ENCODE data around the gene TSHZ2. TPM values are rescaled to one million over a fixed set of nuclear protein-coding genes. Genes with fewer than 3 reads are reported as not detected.
A peak's percentile ranks its signal among the peaks of the same experiment; 100 is the strongest.

Gene TSHZ2
- total and polyA plus RNA-seq, 4 donors = 0.93 to 8.8 (median 3.8) TPM

DNA sequence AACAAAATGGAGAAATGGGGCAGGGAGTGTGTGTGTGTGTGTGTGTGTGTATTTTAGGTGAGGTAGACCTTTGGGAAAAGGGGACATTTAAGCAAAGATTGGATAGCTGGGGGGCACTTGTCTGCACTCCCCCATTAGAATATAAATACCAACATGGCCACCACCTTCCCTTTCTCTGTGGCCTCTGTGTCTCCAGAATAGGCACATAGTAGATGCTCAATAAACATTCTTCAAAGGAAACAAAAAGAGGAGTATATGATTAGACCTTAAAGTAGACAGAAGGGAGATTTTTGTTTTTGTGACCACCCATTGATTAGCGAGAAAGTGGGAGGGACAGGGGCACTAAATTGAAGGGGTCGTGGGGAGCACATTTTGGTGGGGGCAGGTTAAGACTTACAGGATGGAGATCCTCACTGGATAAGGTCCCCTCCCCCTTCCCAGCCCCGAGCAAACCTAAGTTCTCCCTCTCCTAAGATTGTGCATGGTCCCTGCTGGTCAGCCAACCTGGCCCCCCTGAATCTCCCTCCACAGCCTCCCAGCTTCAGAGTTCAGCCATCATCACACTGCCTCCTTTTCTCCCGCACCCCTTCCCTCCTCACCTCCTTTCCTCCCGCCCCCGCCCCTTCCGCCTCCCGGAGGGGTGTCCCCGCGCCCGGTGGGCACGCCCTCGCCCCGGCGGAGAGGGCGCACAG is 514 bp upstream of the TSHZ2 start:
- no peak overlapping the region for H3K9ac ChIP-seq (ENCODE audit: insufficient read depth in 1 of 2, low read length in 2 of 2)
- peaks cover 0 to 11% (median 3%) of the 10 kb centered on the region in 5 donors for H3K4me1 ChIP-seq (ENCODE audit: control insufficient read depth in 5 of 5, insufficient read depth in 5 of 5, low read length in 5 of 5)
- H3K4me3 ChIP-seq = no peak overlapping the region
- H3K27me3 ChIP-seq (ENCODE audit: control insufficient read depth in 3 of 3, insufficient read depth in 3 of 3, low read length in 2 of 3) = peaks cover 0 to 11% (median 0%) of the 10 kb centered on the region in 3 donors
- WGBS, 2 donors = 6 to 8% methylated on average over 16 of the region's 16 CpGs
- H3K36me3 ChIP-seq (ENCODE audit: control insufficient read depth in 4 of 4, insufficient read depth in 4 of 4, low read length in 4 of 4) = no peaks in the 10 kb centered on the region
- no peak for DNase-seq
- no peak for ATAC-seq (ENCODE audit: insufficient read depth, low FRiP score)
- TF ChIP-seq, protein P1, sequence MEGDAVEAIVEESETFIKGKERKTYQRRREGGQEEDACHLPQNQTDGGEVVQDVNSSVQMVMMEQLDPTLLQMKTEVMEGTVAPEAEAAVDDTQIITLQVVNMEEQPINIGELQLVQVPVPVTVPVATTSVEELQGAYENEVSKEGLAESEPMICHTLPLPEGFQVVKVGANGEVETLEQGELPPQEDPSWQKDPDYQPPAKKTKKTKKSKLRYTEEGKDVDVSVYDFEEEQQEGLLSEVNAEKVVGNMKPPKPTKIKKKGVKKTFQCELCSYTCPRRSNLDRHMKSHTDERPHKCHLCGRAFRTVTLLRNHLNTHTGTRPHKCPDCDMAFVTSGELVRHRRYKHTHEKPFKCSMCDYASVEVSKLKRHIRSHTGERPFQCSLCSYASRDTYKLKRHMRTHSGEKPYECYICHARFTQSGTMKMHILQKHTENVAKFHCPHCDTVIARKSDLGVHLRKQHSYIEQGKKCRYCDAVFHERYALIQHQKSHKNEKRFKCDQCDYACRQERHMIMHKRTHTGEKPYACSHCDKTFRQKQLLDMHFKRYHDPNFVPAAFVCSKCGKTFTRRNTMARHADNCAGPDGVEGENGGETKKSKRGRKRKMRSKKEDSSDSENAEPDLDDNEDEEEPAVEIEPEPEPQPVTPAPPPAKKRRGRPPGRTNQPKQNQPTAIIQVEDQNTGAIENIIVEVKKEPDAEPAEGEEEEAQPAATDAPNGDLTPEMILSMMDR (IDR thresholded peaks at IDR 0.05; ENCODE audit: control extremely low read depth, extremely low read depth) = no peak
- peaks cover 0 to 2% (median 0%) of the 10 kb centered on the region in 4 donors for H3K9me3 ChIP-seq (ENCODE audit: control insufficient read depth in 4 of 4, insufficient read depth in 3 of 4, low read length in 3 of 4)
- no peak overlapping the region for H3K27ac ChIP-seq (ENCODE audit: low read depth in 1 of 2, low read length in 1 of 2)

DNA sequence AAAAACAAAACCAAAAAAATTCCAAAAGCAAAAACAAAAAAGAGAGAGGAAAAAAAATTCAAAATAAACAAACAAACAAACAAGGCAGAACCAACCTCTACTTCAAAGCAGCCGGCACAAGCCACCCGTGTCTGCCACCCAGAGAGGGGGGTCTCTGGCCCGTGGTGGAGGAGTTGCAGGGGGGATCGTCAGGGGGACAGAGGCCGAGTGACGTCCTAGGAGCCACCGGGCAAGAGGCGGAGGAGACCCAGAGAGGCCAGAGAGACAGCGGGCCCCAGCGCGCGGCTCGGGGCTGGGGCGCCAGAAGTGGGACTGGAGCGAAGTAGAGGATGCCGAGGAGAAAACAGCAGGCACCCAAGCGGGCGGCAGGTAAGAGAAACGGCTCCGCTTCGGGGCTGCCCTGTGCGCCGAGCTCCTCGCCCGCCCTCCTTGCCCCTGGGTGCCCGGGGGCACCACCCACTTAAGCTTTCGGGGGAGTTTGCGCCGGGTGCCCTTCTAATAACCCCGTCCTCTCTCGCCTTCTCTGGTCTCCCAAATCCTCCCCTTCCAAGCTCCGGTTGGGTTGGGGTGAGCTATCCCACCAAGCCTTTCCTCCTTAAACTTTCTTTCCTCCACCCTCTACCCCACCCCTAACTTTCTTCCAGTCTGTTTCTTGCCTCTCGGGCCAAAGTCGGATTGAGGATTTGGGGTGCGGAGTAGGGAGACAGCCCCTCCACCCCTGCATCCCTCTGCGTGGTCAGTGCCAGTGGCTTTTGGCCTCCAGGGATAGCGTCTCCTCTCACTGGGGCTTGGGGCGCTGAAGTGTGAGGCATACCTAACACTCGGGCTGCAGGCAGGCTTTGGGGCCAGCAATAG is 1.0 kb downstream of the TSHZ2 start:
- DNase-seq (peak; percentile 58 to 68 (median 65)), ATAC-seq (ENCODE audit: insufficient read depth, low FRiP score) (no peak)
- Histone ChIP-seq H3K4me1 (ENCODE audit: control insufficient read depth in 5 of 5, insufficient read depth in 5 of 5, low read length in 5 of 5) (peaks cover 0 to 16% (median 3%) of the 10 kb centered on the region in 5 donors), H3K36me3 (ENCODE audit: control insufficient read depth in 4 of 4, insufficient read depth in 4 of 4, low read length in 4 of 4) (no peaks in the 10 kb centered on the region), H3K27me3 (ENCODE audit: control insufficient read depth in 3 of 3, insufficient read depth in 3 of 3, low read length in 2 of 3) (peaks cover 0 to 20% (median 0%) of the 10 kb centered on the region in 3 donors), H3K4me3 (no peak overlapping the region), H3K9ac (ENCODE audit: insufficient read depth in 1 of 2, low read length in 2 of 2) (peak overlapping the region; percentile 43 to 80), H3K27ac (ENCODE audit: low read depth in 1 of 2, low read length in 1 of 2) (no peak overlapping the region), H3K9me3 (ENCODE audit: control insufficient read depth in 4 of 4, insufficient read depth in 3 of 4, low read length in 3 of 4) (peaks cover 0 to 2% (median 0%) of the 10 kb centered on the region in 4 donors)
- TF ChIP-seq, protein P1 (IDR thresholded peaks at IDR 0.05; ENCODE audit: control extremely low read depth, extremely low read depth) = no peak
- WGBS, 2 donors = 4 to 9% methylated on average over 39 of the region's 39 CpGs

DNA sequence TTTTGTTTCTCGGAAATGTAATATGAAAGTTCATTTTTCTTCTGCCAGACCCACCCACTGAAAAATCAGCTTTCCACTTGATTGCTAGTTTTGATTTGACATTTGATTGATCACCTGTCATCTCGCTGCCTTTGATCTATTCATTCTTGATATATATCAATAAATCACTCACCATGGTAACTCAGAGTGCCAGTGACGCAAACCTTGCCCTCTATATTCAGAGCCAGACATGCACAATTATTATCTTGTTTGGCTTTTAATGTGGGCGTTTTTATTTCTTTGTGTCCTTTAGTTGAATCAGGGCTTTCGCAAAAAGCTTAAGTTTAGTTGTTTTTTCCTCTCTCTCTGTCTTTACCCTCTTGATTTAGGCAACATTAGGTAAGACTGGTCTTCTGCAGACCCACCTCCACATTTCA is 2.0 kb downstream of the TSHZ2 start:
- Histone ChIP-seq H3K9me3 (ENCODE audit: control insufficient read depth in 4 of 4, insufficient read depth in 3 of 4, low read length in 3 of 4) (peaks cover 0 to 2% (median 0%) of the 10 kb centered on the region in 4 donors), H3K27me3 (ENCODE audit: control insufficient read depth in 3 of 3, insufficient read depth in 3 of 3, low read length in 2 of 3) (peaks cover 0 to 20% (median 0%) of the 10 kb centered on the region in 3 donors), H3K9ac (ENCODE audit: insufficient read depth in 1 of 2, low read length in 2 of 2) (peak overlapping the region in 1 of 2 donors; percentile 80), H3K4me1 (ENCODE audit: control insufficient read depth in 5 of 5, insufficient read depth in 5 of 5, low read length in 5 of 5) (peaks cover 0 to 16% (median 3%) of the 10 kb centered on the region in 5 donors), H3K36me3 (ENCODE audit: control insufficient read depth in 4 of 4, insufficient read depth in 4 of 4, low read length in 4 of 4) (no peaks in the 10 kb centered on the region), H3K4me3 (no peak overlapping the region), H3K27ac (ENCODE audit: low read depth in 1 of 2, low read length in 1 of 2) (peak overlapping the region in 1 of 2 donors; percentile 14)
- DNase-seq = peak in 2 of 3 donors; percentile 57
- TF ChIP-seq, protein P1 (IDR thresholded peaks at IDR 0.05; ENCODE audit: control extremely low read depth, extremely low read depth) = no peak
- WGBS, 2 donors = 48 to 60% methylated on average over 5 of the region's 5 CpGs
- no peak for ATAC-seq (ENCODE audit: insufficient read depth, low FRiP score)
